ENCODE measurements around the gene TNFRSF1A. TPM values are rescaled to one million over a fixed set of nuclear protein-coding genes. Genes with fewer than 3 reads are reported as not detected.

The TNFRSF1A gene
- total RNA-seq, 1 donor, result 174 TPM

GRCh38 chr12:6316921-6317692, 24.8 kb downstream of the TNFRSF1A start:
- H3K4me3 ChIP-seq (ENCODE audit: low read depth, low read length), result no peak overlapping the region
- DNase-seq (ENCODE audit: low read depth), result no peak
- TF ChIP-seq, protein P1, sequence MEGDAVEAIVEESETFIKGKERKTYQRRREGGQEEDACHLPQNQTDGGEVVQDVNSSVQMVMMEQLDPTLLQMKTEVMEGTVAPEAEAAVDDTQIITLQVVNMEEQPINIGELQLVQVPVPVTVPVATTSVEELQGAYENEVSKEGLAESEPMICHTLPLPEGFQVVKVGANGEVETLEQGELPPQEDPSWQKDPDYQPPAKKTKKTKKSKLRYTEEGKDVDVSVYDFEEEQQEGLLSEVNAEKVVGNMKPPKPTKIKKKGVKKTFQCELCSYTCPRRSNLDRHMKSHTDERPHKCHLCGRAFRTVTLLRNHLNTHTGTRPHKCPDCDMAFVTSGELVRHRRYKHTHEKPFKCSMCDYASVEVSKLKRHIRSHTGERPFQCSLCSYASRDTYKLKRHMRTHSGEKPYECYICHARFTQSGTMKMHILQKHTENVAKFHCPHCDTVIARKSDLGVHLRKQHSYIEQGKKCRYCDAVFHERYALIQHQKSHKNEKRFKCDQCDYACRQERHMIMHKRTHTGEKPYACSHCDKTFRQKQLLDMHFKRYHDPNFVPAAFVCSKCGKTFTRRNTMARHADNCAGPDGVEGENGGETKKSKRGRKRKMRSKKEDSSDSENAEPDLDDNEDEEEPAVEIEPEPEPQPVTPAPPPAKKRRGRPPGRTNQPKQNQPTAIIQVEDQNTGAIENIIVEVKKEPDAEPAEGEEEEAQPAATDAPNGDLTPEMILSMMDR (IDR thresholded peaks at IDR 0.05; ENCODE audit: insufficient read depth, low read depth, low read length), result no peak

DNA sequence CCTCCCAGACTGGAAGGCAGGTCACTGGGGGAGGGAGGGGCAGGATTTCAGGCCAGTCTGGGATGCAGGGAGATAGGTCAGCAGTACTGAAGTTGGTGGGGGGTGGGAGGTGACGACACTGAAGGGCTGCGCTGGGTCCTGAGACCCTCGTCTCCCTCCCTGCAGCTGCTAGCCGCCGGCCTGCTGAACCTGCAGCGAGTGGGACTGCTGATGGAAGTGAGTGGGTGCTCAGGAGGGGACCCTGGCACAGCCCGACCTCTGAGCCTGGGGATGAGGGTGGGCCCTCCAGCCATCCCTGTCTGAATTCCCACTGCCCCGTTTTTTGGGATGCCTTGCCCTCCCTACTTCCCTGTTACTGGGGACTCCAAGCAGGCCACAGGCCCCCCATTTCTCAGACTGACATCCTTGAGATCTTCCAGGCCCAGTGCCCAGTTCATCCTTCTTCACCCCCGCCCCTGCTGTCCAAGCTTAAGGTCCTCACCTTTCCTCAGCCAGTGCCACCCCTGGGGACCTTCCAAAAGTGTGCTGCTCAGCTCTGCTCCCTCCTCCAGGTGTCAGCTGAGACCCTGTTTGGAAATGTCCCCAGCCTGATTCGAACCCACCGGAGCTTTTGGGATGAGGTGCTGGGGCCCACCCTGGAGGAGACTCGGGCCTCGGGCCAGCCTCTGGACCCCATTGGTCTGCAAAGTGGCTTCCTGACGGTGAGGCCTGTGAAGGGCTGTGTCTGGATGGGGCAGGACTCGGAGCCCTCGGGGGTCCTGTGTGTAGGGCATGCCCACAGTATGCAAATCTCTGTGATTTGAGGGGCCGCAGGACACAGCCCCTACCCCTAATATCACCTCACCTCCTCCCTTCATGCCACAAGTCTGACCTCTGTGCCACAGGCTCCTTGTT, 25.9 kb downstream of the TNFRSF1A start:
- H3K4me3 ChIP-seq (ENCODE audit: low read depth, low read length), result no peak overlapping the region
- TF ChIP-seq, protein P1 (IDR thresholded peaks at IDR 0.05; ENCODE audit: insufficient read depth, low read depth, low read length), result no peak
- DNase-seq (ENCODE audit: low read depth), result no peak

GRCh38 chr12:6315184-6315583, 26.7 kb downstream of the TNFRSF1A start:
- TF ChIP-seq, protein P1 (IDR thresholded peaks at IDR 0.05; ENCODE audit: insufficient read depth, low read depth, low read length), result no peak

DNA sequence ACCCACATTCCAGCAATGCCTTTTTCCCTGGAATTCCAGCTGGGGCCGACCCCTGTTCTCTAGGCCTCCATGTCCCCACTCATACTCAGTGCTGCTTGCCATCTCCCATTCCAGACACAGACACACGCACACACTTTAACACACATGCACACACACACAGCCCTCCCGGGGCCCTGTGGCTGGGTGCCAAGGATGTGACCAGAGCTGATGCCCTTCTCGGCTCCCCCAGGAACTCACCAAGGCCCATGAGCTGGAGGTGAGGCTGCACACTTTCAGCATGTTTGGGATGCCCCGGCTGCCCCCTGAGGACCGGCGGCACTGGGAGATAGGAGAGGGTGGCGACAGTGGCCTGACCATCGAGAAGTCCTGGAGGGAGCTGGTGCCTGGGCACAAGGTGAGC, 27.1 kb downstream of the TNFRSF1A start:
- TF ChIP-seq, protein P1 (IDR thresholded peaks at IDR 0.05; ENCODE audit: insufficient read depth, low read depth, low read length), result no peak
- DNase-seq (ENCODE audit: low read depth), result no peak
- no peak overlapping the region for H3K4me3 ChIP-seq (ENCODE audit: low read depth, low read length)

More at GRCh38 chr12:6315184-6315583, 26.7 kb downstream of the TNFRSF1A start:
- no peak overlapping the region for H3K4me3 ChIP-seq (ENCODE audit: low read depth, low read length)
- DNase-seq (ENCODE audit: low read depth), result no peak

DNA sequence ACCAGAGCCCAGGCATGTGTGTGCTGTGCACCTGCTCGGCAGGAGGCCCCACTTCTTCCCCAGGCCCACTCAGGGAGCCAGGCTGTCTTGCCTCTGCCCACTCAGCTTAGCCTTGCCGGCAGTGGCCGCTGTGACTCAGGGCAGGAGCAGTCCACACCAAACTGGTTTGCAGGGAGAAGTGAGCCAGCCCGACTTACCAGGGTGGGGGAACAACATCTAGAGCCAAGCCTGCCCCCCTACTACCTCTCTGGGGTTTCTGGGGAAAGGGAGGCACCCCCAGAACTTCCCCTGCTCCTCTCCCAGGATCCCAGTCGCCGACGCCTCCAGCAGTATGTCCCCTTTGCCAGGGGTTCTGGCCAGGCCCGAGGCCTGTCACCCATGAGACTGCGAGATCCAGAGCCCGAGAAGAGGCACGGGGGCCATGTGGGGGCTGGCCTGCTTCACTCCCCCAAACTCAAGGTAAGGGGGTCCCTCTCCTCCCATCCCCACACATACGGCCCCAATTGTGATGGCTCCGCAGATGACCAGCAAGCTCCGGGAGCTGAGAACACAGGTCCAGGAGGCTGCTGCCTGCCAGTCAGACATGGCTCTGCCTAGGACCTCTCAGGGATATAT, 28.4 kb downstream of the TNFRSF1A start:
- no peak for DNase-seq (ENCODE audit: low read depth)
- no peak overlapping the region for H3K4me3 ChIP-seq (ENCODE audit: low read depth, low read length)
- TF ChIP-seq, protein P1 (IDR thresholded peaks at IDR 0.05; ENCODE audit: insufficient read depth, low read depth, low read length), result no peak

GRCh38 chr12:6312529-6313325, 29.1 kb downstream of the TNFRSF1A start:
- H3K4me3 ChIP-seq (ENCODE audit: low read depth, low read length), result no peak overlapping the region
- no peak for DNase-seq (ENCODE audit: low read depth)
- TF ChIP-seq, protein P1 (IDR thresholded peaks at IDR 0.05; ENCODE audit: insufficient read depth, low read depth, low read length), result no peak
